DND-41 (cell line): ENCODE data around the gene DDX27.

Source experiments
- ATAC-seq: fragments of 200-7000 bp; cut with Tn5 transposase; 3 replicates; pipeline ENCODE4 v1.9.1; 2021; ENCODE audit warnings: low read depth; ENCODE audit not compliant: insufficient read depth
- DNase-seq: peaks from one replicate; pipeline ENCODE4 v3.0.0-alpha.2; 2020
- H2AFZ ChIP-seq: 2 replicates; pipeline ENCODE4 v1.6.0; 2012; ENCODE audit warnings: low read depth, low read length
- H3K27ac ChIP-seq: 2 replicates; pipeline ENCODE4 v1.5.1; 2012; ENCODE audit warnings: low read length, inconsistent platforms
- H3K27me3 ChIP-seq: fragments of 200-600 bp; sonication (generic); 2 replicates; pipeline ENCODE4 v1.6.0; 2012; ENCODE audit warnings: low read length, mild to moderate bottlenecking, inconsistent platforms; ENCODE audit not compliant: insufficient read depth, poor library complexity
- H3K36me3 ChIP-seq: 2 replicates; pipeline ENCODE4 v1.5.1; 2012; ENCODE audit warnings: low read length, inconsistent platforms; ENCODE audit not compliant: insufficient read depth
- H3K4me1 ChIP-seq: 2 replicates; pipeline ENCODE4 v1.5.1; 2012; ENCODE audit warnings: mild to moderate bottlenecking, low read length; ENCODE audit not compliant: insufficient read depth
- H3K4me2 ChIP-seq: 2 replicates; pipeline ENCODE4 v1.6.0; 2012; ENCODE audit warnings: mild to moderate bottlenecking, moderate library complexity, low read length, inconsistent platforms; ENCODE audit not compliant: insufficient read depth
- H3K4me3 ChIP-seq, 2 experiments: fragments of 200-600 bp in 1 of 2; shearing (Covaris generic) in 1 of 2; 2 replicates each; pipeline ENCODE4 v1.5.1; 2012 to 2016; ENCODE audit warnings: inconsistent platforms in 2 of 2, low read length in 2 of 2, mild to moderate bottlenecking in 2 of 2, low read depth in 1 of 2, moderate library complexity in 1 of 2
- H3K79me2 ChIP-seq: 2 replicates; pipeline ENCODE4 v1.6.0; 2012; ENCODE audit warnings: low read length, inconsistent platforms; ENCODE audit not compliant: insufficient read depth
- H3K9ac ChIP-seq: 2 replicates; pipeline ENCODE4 v1.6.0; 2012; ENCODE audit warnings: low read depth, mild to moderate bottlenecking, inconsistent platforms, low read length, moderate library complexity
- H3K9me3 ChIP-seq: 2 replicates; pipeline ENCODE4 v1.5.1; 2012; ENCODE audit warnings: low read length, moderate library complexity, mild to moderate bottlenecking, inconsistent platforms; ENCODE audit not compliant: insufficient read depth, severe bottlenecking
- H4K20me1 ChIP-seq: 2 replicates; pipeline ENCODE4 v1.6.0; 2012; ENCODE audit warnings: low read length; ENCODE audit not compliant: insufficient read depth
- EZH2 ChIP-seq: IDR thresholded peaks from 3 replicates; pipeline ENCODE4 v1.6.1; 2012; ENCODE audit warnings: borderline replicate concordance, low read depth, mild to moderate bottlenecking, moderate library complexity, low read length, inconsistent platforms; ENCODE audit not compliant: severe bottlenecking
- TF ChIP-seq, protein P1 (sequence below): IDR thresholded peaks from 2 replicates; pipeline ENCODE4 v1.5.1; 2012; ENCODE audit warnings: borderline replicate concordance, low read length, moderate library complexity, mild to moderate bottlenecking; ENCODE audit not compliant: poor library complexity, severe bottlenecking; ENCODE audit errors: extremely low read depth

Gene DDX27

DNA sequence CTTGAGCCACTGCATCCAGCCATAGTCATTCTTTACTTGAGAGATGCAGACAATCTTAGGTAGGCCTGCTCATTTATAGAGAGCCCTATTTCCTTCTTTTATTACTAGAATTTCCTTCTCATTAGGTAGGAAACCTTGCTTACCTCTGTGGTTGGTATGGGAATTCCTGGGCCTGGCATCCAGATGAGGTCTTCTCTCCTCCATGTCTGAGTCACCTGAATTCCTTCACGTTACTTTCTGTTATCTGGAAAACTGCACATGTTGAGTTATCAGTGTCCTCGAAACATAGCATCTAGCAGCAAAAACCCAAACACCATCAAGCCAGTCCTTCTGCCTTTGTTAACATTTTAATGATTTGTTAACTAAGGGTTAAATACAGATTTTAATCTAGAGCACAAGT is 56.4 kb downstream of the DDX27 start:
- Histone ChIP-seq H3K4me2 (peak overlapping the region; percentile 93), H4K20me1 (peaks cover 18% of the 10 kb centered on the region; the same call in 1 of the 2 replicates), H3K27ac (no peak overlapping the region), H3K4me1 (peaks cover 45% of the 10 kb centered on the region), H2AFZ (no peak overlapping the region), H3K4me3 (no peak overlapping the region), H3K9me3 (peaks cover 14% of the 10 kb centered on the region), H3K9ac (0 out of 2 replicates have a peak overlapping the region, but pooled peaks have one; percentile 83), H3K79me2 (peaks cover 82% of the 10 kb centered on the region), H3K36me3 (peaks cover 66% of the 10 kb centered on the region), H3K27me3 (no peaks in the 10 kb centered on the region)
- ATAC-seq, result no peak
- TF ChIP-seq, protein P1, sequence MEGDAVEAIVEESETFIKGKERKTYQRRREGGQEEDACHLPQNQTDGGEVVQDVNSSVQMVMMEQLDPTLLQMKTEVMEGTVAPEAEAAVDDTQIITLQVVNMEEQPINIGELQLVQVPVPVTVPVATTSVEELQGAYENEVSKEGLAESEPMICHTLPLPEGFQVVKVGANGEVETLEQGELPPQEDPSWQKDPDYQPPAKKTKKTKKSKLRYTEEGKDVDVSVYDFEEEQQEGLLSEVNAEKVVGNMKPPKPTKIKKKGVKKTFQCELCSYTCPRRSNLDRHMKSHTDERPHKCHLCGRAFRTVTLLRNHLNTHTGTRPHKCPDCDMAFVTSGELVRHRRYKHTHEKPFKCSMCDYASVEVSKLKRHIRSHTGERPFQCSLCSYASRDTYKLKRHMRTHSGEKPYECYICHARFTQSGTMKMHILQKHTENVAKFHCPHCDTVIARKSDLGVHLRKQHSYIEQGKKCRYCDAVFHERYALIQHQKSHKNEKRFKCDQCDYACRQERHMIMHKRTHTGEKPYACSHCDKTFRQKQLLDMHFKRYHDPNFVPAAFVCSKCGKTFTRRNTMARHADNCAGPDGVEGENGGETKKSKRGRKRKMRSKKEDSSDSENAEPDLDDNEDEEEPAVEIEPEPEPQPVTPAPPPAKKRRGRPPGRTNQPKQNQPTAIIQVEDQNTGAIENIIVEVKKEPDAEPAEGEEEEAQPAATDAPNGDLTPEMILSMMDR, result no peak
- no peak for TF ChIP-seq EZH2
- DNase-seq, result no peak

DNA sequence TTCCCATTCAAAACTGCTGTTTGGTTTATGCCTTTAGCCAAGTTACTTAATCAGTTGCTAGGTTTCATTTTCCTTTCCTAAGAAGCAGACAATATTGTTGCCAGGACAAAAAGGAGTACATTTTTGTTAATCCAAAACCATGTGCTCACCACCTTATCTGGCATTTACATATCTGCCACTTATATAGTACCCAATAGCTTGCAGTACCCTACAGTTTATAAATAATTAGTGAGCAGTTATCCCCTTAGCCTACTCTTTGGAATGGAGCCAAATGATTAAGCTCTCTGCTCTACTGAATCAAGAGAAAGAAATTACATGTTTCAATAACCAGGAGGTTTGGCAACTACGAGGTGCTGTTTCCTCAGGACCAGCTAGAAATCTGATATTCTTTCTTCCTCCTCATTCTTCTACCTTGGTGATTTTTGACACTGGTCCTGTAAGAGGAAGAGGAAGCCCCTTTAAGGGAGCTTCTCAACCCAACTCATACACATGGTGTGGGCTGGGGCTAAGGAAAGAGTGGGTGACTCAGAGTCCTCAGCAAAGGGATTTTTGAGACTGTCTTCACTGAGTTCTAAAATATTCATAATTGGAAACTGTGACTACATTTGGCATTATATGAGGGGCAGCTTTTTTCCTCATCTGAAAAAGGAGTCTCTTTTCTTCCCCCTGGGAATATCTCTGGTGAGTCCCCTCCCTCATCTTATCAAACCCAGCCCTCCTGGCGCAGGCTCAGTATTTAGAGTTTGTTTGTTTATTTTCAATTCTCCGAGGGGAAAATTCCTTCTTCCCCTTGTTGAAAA is 57.1 kb downstream of the DDX27 start:
- peaks cover 66% of the 10 kb centered on the region for H3K36me3 ChIP-seq
- peak overlapping the region; percentile 83 for H3K9ac ChIP-seq
- peaks cover 21% of the 10 kb centered on the region for H3K9me3 ChIP-seq
- peaks cover 82% of the 10 kb centered on the region for H3K79me2 ChIP-seq
- peaks cover 18% of the 10 kb centered on the region; the same call in 1 of the 2 replicates for H4K20me1 ChIP-seq
- H3K4me3 ChIP-seq, result peak overlapping the region; percentile 78 to 81
- peak overlapping the region; percentile 64; the same call in 1 of the 2 replicates for H2AFZ ChIP-seq
- H3K4me2 ChIP-seq, result peak overlapping the region; percentile 93
- ATAC-seq, result no peak
- no peaks in the 10 kb centered on the region for H3K27me3 ChIP-seq
- H3K27ac ChIP-seq, result peak overlapping the region; percentile 94
- TF ChIP-seq, protein P1, result no peak
- no peak for TF ChIP-seq EZH2
- H3K4me1 ChIP-seq, result peaks cover 47% of the 10 kb centered on the region
- no peak for DNase-seq

DNA sequence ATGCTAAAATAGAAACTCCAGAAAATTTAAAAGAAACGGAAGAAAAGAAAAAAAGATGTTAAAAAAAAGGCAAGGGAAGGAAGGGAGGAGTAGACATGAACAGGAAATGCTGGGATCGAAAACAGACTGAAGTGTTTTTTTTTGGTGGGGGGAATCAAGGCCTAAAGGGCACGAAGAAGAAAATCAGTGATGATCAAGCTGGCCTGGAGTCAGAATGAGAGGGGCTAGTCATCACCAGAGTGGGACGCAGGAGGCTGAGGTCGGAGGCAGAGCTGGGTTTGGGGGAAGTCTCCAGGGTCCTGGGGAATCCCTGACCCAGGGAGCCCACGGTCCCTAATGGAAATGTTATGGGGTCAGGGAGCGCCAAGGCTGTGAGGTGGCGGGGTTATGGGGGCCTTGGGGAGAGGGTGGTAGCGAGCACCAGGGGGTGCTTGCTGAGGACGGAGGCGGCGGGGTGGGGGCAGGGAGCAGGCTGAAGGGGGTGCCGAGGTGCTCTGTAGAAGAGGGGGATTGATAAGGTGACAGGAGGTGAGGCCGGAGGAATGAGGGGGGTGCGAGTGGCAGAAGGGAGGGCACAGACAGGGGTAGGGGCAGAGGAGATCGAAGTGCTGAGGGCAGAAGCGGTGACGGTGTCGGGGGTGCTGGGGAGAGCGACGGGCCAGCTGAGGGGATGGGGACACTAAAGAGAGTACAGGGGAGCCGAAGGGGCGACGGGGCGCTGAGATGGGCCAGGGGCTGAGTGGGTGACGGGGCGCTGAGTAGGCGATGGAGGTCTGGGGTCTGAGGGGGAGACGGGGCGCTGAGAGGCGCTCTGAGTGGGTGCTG is 58.0 kb downstream of the DDX27 start:
- peak overlapping the region; percentile 83 for H3K9ac ChIP-seq
- peaks cover 23% of the 10 kb centered on the region; the same call in 1 of the 2 replicates for H4K20me1 ChIP-seq
- H2AFZ ChIP-seq, result peak overlapping the region; percentile 64
- ATAC-seq, result peak; percentile 2
- H3K4me1 ChIP-seq, result peaks cover 53% of the 10 kb centered on the region
- peaks cover 67% of the 10 kb centered on the region for H3K36me3 ChIP-seq
- TF ChIP-seq EZH2, result no peak
- TF ChIP-seq, protein P1, result no peak
- H3K4me2 ChIP-seq, result peak overlapping the region; percentile 93
- DNase-seq, result peak; percentile 45
- no peaks in the 10 kb centered on the region for H3K27me3 ChIP-seq
- peaks cover 29% of the 10 kb centered on the region for H3K9me3 ChIP-seq
- H3K27ac ChIP-seq, result peak overlapping the region; percentile 94
- peak overlapping the region; percentile 78 to 81 for H3K4me3 ChIP-seq
- peaks cover 83% of the 10 kb centered on the region for H3K79me2 ChIP-seq
